ENCODE measurements around the gene LTB4R2.

The LTB4R2 gene

DNA sequence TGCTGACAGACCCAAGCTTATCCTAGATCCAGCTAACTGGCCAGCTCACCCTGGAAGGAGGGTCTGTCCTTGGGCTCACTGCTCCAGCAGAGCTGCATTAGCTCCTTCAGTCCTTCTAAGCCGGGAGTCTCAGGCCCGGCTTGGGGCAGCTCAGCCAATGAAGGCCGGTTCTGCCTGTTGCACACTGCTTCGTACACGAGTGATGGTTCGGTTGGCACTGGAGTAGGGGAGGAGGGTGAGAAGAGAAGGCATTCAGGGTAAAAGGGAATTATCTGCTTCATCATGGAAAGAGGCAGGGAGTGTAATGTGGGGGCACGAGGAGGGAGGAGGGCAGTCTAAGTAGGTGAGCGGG, 27.9 kb downstream of the LTB4R2 start:
- TF ChIP-seq, protein P1, sequence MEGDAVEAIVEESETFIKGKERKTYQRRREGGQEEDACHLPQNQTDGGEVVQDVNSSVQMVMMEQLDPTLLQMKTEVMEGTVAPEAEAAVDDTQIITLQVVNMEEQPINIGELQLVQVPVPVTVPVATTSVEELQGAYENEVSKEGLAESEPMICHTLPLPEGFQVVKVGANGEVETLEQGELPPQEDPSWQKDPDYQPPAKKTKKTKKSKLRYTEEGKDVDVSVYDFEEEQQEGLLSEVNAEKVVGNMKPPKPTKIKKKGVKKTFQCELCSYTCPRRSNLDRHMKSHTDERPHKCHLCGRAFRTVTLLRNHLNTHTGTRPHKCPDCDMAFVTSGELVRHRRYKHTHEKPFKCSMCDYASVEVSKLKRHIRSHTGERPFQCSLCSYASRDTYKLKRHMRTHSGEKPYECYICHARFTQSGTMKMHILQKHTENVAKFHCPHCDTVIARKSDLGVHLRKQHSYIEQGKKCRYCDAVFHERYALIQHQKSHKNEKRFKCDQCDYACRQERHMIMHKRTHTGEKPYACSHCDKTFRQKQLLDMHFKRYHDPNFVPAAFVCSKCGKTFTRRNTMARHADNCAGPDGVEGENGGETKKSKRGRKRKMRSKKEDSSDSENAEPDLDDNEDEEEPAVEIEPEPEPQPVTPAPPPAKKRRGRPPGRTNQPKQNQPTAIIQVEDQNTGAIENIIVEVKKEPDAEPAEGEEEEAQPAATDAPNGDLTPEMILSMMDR (IDR thresholded peaks at IDR 0.05; ENCODE audit: control extremely low read depth, extremely low read depth, low read depth, missing control alignments), result no peak
- no peak for DNase-seq (ENCODE audit: extremely low spot score)
- ChIA-PET CTCF (interaction anchor here (0.9 to 21.9 kb wide), 6 partner anchors 10 to 96 kb away, joined by 3 to 629 read pairs (median 6); partner anchors contain the start of genes CBLN3, CIDEB, KHNYN and LTB4R2), POLR2A (no interaction called here)

- TF ChIP-seq, protein P1 (IDR thresholded peaks at IDR 0.05; ENCODE audit: control extremely low read depth, extremely low read depth, low read depth, missing control alignments), result no peak
- CTCF ChIA-PET, result interaction anchor here (0.8 to 21.9 kb wide), 7 partner anchors 9 to 95 kb away, joined by 3 to 629 read pairs (median 3); partner anchors contain the start of genes CBLN3, CIDEB, KHNYN and LTB4R2
- POLR2A ChIA-PET, result interaction anchor here (1.3 kb wide), 1 partner anchor 93 kb away, joined by 5 read pairs; no protein-coding TSS in a partner anchor
- no peak for DNase-seq (ENCODE audit: extremely low spot score)
Measured at GRCh38 chr14:24338843-24339242, 28.9 kb downstream of the LTB4R2 start.

DNA sequence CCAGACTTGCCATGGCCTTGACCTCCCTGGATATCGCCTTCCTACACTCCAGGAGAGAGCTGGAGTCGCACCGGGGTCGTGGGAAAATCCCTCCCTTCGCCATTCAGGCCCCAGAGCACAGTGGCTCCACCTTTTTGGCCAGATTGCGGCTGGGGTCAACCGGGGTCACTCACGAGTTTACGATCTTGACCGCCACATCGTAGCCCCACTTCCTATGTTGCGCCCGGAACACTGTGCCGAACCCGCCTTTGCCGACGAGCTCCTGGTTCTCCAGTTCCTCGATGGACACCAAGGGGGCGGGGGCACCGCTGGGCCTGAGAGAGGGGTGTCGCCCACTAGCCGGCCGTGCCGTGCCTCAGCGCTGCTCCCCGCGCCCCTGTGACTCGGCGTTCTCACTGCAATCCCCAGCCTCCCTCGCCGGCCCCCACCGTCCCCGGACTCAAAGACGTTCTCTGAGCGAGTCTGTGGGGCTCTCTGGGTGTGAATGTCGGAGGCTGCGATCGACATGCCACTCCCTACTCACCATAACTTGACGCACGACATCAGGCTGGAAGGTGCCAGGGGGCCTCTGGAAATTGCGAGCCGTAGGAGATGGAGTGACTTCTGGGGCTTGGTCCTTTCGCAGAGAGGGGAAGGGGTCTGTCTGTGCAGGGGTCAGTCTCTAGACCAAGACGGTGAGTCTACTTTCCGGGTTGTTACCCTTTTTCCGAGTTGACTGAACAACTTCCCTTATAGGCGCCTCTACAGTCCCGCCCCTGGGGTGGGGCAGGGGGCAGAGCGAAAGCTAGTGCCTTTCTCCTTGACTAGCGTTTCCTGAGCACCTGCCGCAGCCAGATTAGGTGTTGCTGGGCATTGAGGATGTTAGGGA, 29.6 kb downstream of the LTB4R2 start, which contains the start of gene RIPK3:
RIPK3 (minus strand) TSS at position 708 of the 868 bp plus-strand sequence; CDS start at position 543, 165 bp downstream.
- POLR2A ChIA-PET, result interaction anchor here (1.3 kb wide), 1 partner anchor 92 kb away, joined by 5 read pairs; no protein-coding TSS in a partner anchor
- CTCF ChIA-PET, result interaction anchor here (0.8 to 21.9 kb wide), 13 partner anchors 7 to 94 kb away, joined by 3 to 629 read pairs (median 5); partner anchors contain the start of genes CBLN3, CIDEB, KHNYN and LTB4R2
- DNase-seq (ENCODE audit: extremely low spot score), result peak; percentile 84
- TF ChIP-seq, protein P1 (IDR thresholded peaks at IDR 0.05; ENCODE audit: control extremely low read depth, extremely low read depth, low read depth, missing control alignments), result no peak

DNA sequence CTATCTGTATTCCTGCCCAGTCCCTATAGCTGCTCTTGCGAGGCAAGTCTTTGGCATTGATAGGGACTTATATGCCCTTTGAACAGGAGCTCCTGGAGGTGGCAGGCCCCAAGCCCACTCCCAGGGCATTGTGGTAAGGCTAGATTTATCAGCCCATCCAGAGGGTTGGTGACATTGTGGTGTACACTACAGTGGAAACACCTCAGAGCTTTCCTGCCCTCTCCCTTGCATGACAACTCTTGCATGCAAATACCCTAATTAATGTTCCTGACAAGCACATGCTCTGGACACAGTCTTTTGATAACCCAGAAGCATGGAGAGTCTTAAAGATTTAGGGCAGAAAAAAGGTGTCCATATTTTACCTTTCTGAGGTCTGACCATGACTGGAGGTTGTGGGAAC, 30.7 kb downstream of the LTB4R2 start:
- DNase-seq (ENCODE audit: extremely low spot score), result no peak
- CTCF ChIA-PET, result interaction anchor here (0.7 to 21.9 kb wide), 9 partner anchors 8 to 93 kb away, joined by 3 to 629 read pairs (median 7); partner anchors contain the start of genes CBLN3, CIDEB, KHNYN and LTB4R2
- POLR2A ChIA-PET, result no interaction called here
- TF ChIP-seq, protein P1 (IDR thresholded peaks at IDR 0.05; ENCODE audit: control extremely low read depth, extremely low read depth, low read depth, missing control alignments), result no peak

DNA sequence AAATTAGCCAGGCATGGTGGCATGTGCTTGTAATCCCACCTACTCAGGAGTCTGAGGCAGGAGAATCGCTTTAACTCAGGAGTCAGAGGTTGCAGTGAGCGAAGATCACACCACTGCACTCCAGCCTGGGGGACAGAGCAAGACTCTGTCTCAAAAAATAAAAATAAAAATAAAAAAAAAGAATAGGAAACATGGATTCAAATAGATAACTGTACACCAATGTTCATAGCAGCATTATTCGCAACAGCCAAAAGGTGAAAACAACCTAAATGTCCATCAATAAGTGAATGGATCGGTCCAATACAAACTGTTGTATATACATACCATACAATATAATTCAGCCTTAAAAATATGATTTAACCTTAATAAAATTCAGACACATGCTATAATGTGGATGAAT, 32.9 kb downstream of the LTB4R2 start:
- TF ChIP-seq, protein P1 (IDR thresholded peaks at IDR 0.05; ENCODE audit: control extremely low read depth, extremely low read depth, low read depth, missing control alignments), result no peak
- CTCF ChIA-PET, result interaction anchor here (1.0 to 21.9 kb wide), 5 partner anchors 10 to 94 kb away, joined by 3 to 629 read pairs (median 22); partner anchors contain the start of genes ADCY4, CBLN3 and KHNYN
- POLR2A ChIA-PET, result no interaction called here
- DNase-seq (ENCODE audit: extremely low spot score), result no peak
